ENCODE data around the gene POLR3B.

Gene POLR3B

DNA sequence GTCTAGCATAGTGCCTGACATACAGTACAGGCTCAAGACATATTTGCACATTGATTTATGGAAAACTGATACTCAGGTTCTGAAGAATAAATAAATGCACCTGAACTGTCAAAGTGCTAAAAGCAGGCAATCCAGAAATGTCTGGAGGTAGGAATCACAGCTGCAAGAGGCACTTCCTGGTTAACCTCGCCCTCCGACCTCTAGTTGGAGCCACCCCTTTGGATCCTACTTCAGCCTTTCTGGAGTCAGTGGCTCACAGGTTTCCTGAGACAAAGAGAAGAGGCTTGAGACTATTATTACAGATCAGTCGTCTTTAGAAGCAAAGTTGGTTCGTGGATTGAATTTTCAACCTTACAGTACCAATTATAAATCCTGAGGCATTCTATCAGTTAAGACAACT lies 42.0 kb upstream of the POLR3B start:
- TF ChIP-seq, protein P1, sequence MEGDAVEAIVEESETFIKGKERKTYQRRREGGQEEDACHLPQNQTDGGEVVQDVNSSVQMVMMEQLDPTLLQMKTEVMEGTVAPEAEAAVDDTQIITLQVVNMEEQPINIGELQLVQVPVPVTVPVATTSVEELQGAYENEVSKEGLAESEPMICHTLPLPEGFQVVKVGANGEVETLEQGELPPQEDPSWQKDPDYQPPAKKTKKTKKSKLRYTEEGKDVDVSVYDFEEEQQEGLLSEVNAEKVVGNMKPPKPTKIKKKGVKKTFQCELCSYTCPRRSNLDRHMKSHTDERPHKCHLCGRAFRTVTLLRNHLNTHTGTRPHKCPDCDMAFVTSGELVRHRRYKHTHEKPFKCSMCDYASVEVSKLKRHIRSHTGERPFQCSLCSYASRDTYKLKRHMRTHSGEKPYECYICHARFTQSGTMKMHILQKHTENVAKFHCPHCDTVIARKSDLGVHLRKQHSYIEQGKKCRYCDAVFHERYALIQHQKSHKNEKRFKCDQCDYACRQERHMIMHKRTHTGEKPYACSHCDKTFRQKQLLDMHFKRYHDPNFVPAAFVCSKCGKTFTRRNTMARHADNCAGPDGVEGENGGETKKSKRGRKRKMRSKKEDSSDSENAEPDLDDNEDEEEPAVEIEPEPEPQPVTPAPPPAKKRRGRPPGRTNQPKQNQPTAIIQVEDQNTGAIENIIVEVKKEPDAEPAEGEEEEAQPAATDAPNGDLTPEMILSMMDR (IDR thresholded peaks at IDR 0.05) = no peak
- TF ChIP-seq ZFX (IDR thresholded peaks at IDR 0.05; ENCODE audit: borderline replicate concordance) = no peak
- H3K27ac ChIP-seq = no peak overlapping the region

DNA sequence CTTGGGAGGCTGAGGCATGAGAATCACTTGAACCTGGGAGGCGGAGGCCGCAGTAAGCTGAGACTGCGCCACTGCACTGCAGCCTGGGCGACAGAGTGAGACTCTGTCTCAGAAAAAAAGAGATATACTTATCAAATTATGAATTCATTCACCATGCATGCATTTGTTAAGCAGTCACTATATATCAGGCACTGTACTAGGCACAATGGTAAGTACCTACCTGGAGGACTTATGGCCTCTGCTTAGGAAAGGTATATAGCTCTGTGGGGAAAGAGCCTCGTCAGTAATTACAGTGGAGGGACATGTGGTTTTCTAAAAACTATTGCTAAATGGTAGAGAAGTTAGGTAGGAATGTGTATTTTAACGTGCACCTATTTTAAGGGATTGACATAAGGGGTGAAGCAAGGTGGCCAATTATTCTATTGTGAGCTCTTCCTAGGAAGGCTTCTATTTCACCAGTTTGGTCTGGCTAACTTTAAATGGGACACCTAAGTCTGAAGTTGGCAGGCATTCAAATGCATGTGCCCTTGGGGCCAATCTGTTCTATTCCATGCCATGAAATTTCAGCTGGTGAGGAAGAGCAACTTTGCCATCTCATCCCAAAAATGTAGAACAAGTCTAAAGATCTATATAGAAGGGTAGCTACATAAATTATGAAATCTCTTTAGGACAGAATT lies 40.0 kb upstream of the POLR3B start:
- H3K27ac ChIP-seq = no peak overlapping the region
- TF ChIP-seq, protein P1 (IDR thresholded peaks at IDR 0.05) = no peak
- TF ChIP-seq ZFX (IDR thresholded peaks at IDR 0.05; ENCODE audit: borderline replicate concordance) = no peak

DNA sequence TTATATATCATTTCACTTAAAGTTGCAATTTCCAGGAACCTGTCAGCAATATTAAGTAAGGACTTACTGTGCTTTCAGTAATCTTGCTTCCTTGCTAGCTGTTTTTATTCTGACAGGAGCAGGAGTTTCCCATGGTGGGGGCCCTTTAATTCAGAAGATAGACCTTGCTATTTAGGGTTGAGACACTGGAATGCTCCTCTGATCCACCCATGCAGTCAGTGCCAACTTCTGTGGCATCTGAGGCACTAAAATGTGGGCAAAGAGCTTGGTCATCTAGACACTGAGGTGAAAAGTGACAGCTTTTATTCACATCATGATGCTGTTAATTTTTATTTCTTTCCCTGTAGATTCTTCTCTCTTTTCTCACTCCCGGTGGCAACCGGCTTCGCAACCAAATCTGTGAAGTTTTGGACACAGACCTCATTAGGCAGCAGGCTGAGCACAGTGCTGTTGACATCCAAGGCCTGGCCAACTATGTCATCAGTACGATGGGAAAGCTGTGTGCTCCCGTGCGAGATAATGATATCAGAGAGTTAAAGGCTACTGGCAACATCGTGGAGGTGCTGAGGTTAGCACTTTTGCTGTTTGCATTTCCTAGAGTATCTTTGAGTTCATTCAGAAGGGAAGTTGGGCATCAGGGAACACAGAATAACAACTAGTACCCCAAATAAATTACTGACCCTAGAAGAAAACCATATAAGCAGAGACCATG lies 36.3 kb upstream of the POLR3B start:
- TF ChIP-seq, protein P1 (IDR thresholded peaks at IDR 0.05) = no peak
- no peak for TF ChIP-seq ZFX (IDR thresholded peaks at IDR 0.05; ENCODE audit: borderline replicate concordance)
- H3K27ac ChIP-seq = no peak overlapping the region

DNA sequence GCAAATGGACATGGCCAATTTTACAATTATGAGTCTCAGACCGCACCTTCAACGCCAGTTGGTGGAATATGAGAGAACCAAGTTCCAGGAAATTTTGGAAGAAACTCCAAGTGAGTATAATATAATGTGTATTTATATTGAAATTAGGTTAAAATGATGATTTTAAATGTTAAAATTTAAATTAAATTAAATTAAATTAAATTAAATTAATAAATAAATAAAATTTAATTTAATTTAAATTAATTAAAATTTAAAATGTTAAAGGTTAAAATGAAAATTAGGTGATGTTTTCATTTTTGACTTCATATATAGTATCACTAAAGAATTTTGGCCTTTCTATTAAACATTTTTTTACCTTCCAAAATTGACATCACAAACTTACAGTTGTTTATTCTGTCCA lies 34.0 kb upstream of the POLR3B start:
- no peak overlapping the region for H3K27ac ChIP-seq
- TF ChIP-seq, protein P1 (IDR thresholded peaks at IDR 0.05) = no peak
- TF ChIP-seq ZFX (IDR thresholded peaks at IDR 0.05; ENCODE audit: borderline replicate concordance) = no peak

DNA sequence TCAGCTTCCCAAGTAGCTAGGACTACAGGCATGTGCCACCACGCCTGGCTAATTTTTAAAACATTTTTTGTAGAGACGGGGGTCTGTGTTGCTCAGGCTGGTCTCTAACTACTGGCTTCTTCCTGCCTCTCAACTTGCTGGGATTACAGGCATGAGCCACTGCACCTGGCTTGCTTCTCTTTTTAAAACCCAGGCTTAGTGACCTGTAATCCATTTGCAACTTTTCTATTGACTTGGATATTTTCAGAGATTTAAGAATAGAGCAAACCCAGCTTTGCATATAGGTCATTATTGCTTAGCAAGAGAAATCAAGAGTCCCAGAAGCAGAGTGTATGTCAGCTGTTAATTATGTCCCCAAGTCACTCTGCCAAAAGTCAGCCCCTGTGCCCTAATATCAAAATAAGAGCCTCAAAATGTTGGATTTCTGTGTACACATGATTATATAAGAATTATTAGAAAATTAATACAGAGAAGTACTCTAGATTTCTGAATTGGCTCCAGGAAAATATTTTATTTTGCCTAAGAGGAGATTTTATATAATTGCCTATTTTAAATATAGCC lies 30.2 kb upstream of the POLR3B start:
- no peak overlapping the region for H3K27ac ChIP-seq
- no peak for TF ChIP-seq ZFX (IDR thresholded peaks at IDR 0.05; ENCODE audit: borderline replicate concordance)
- TF ChIP-seq, protein P1 (IDR thresholded peaks at IDR 0.05) = no peak

DNA sequence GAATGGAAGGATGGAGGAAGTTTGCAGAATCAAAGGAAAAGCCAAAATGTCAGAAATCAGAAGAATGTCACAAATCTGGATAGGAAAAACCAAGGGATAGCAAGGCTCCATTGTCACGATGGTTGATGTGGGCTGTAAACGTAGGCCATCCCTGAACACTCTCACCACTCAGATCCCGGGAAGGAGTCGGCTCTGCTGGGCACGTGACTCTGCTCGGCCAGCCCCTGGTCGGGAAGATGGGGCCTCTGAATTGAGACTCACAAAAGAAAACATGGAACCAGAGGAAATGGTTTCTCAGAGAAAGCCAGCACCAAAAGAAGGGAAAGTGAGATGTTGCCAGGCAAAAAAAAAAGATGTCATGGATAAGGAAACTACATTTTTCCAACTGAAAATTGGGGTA lies 28.8 kb upstream of the POLR3B start:
- TF ChIP-seq, protein P1 (IDR thresholded peaks at IDR 0.05) = no peak
- no peak for TF ChIP-seq ZFX (IDR thresholded peaks at IDR 0.05; ENCODE audit: borderline replicate concordance)
- H3K27ac ChIP-seq = no peak overlapping the region

Data from 22Rv1 (cell line).